HuH-7 (cell line): Measurements from ENCODE around the gene GJA4.
"Not testable (repeated sequence)": the region's sequence is repeated elsewhere in the genome, so short reads cannot be mapped to it uniquely, and the experiment has no call there.

Source experiments
- DNase-seq: peaks from one replicate; pipeline ENCODE4 v3.0.0; 2011; ENCODE audit warnings: low spot score

Gene GJA4

GRCh38 chr1:34792424-34792823 is 375 bp upstream of the GJA4 start:
- no peak for DNase-seq

GRCh38 chr1:34794001-34794789 is 1.4 kb downstream of the GJA4 start:
- DNase-seq = no peak

- no peak for DNase-seq
These were observed 2.0 kb downstream of the GJA4 start for GRCh38 chr1:34794790-34795180.

GRCh38 chr1:34795916-34796315 is 3.1 kb downstream of the GJA4 start:
- no peak for DNase-seq

- DNase-seq = no peak
These were observed 4.2 kb downstream of the GJA4 start for GRCh38 chr1:34796990-34797389.

- no peak for DNase-seq
These were observed 7.4 kb downstream of the GJA4 start for GRCh38 chr1:34800214-34800613.

GRCh38 chr1:34803770-34804169 is 11.0 kb downstream of the GJA4 start:
- no peak for DNase-seq

- no peak for DNase-seq
These were observed 13.6 kb downstream of the GJA4 start for GRCh38 chr1:34806396-34806795.

GRCh38 chr1:34808051-34808810 is 15.4 kb downstream of the GJA4 start:
- DNase-seq = no peak

GRCh38 chr1:34810781-34811180 is 18.0 kb downstream of the GJA4 start:
- DNase-seq = not testable (repeated sequence)

GRCh38 chr1:34816332-34816731 is 23.5 kb downstream of the GJA4 start:
- DNase-seq = no peak

GRCh38 chr1:34816778-34817177 is 24.0 kb downstream of the GJA4 start:
- no peak for DNase-seq

- not testable (repeated sequence) for DNase-seq
These were observed 26.1 kb downstream of the GJA4 start for GRCh38 chr1:34818862-34819261.

GRCh38 chr1:34822202-34822601 is 29.4 kb downstream of the GJA4 start:
- DNase-seq = no peak

GRCh38 chr1:34824817-34825454 is 32.1 kb downstream of the GJA4 start:
- no peak for DNase-seq

- DNase-seq = no peak
These were observed 32.8 kb downstream of the GJA4 start for GRCh38 chr1:34825455-34826091.

GRCh38 chr1:34827341-34827941 is 34.6 kb downstream of the GJA4 start:
- no peak for DNase-seq

GRCh38 chr1:34828611-34829010 is 35.8 kb downstream of the GJA4 start:
- DNase-seq = no peak

GRCh38 chr1:34829250-34829649 is 36.5 kb downstream of the GJA4 start:
- no peak for DNase-seq

- DNase-seq = no peak
These were observed 39.0 kb downstream of the GJA4 start for GRCh38 chr1:34831721-34832246.

GRCh38 chr1:34833711-34834110 is 40.9 kb downstream of the GJA4 start:
- DNase-seq = no peak
